Measurements from ENCODE around the gene KRTAP12-4.

Gene KRTAP12-4

GRCh38 chr21:44626262-44626661 lies 28.2 kb downstream of the KRTAP12-4 start:
- no peak overlapping the region for H3K4me3 ChIP-seq (replicated peaks; ENCODE audit: insufficient read depth, low read length)
- TF ChIP-seq POLR2AphosphoS5 (IDR thresholded peaks at IDR 0.05; ENCODE audit: low read depth) = no peak
- TF ChIP-seq GABPA (IDR thresholded peaks at IDR 0.05; ENCODE audit: low read depth) = no peak
- no peak for TF ChIP-seq REST (IDR thresholded peaks at IDR 0.05; ENCODE audit: insufficient replicate concordance, low read depth)
- no peak for TF ChIP-seq SPI1 (IDR thresholded peaks at IDR 0.05; ENCODE audit: borderline replicate concordance, low read depth)
- TF ChIP-seq, protein P1, sequence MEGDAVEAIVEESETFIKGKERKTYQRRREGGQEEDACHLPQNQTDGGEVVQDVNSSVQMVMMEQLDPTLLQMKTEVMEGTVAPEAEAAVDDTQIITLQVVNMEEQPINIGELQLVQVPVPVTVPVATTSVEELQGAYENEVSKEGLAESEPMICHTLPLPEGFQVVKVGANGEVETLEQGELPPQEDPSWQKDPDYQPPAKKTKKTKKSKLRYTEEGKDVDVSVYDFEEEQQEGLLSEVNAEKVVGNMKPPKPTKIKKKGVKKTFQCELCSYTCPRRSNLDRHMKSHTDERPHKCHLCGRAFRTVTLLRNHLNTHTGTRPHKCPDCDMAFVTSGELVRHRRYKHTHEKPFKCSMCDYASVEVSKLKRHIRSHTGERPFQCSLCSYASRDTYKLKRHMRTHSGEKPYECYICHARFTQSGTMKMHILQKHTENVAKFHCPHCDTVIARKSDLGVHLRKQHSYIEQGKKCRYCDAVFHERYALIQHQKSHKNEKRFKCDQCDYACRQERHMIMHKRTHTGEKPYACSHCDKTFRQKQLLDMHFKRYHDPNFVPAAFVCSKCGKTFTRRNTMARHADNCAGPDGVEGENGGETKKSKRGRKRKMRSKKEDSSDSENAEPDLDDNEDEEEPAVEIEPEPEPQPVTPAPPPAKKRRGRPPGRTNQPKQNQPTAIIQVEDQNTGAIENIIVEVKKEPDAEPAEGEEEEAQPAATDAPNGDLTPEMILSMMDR (IDR thresholded peaks at IDR 0.05; ENCODE audit: insufficient read depth, low read length) = no peak

DNA sequence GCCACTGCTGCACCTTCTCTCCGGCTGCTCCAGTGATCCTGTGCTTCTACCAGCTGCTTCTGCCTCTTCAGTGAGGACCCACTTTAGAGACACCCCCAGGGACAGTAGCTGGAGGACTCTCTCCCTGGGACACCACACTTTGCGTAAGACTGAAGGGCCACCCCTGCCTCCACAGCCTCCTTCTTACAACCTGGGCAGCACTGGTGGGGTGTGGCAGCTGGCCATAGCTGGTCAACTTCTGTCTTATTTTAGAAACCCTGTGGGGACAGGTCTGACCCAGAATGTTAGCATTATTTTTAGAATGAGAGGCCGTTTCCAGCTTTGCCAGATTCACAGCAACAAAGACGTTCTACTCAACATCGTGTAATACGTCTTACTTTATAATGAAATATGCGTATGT lies 28.7 kb downstream of the KRTAP12-4 start:
- TF ChIP-seq REST (IDR thresholded peaks at IDR 0.05; ENCODE audit: insufficient replicate concordance, low read depth) = no peak
- no peak for TF ChIP-seq GABPA (IDR thresholded peaks at IDR 0.05; ENCODE audit: low read depth)
- no peak for TF ChIP-seq POLR2AphosphoS5 (IDR thresholded peaks at IDR 0.05; ENCODE audit: low read depth)
- TF ChIP-seq SPI1 (IDR thresholded peaks at IDR 0.05; ENCODE audit: borderline replicate concordance, low read depth) = no peak
- TF ChIP-seq, protein P1 (IDR thresholded peaks at IDR 0.05; ENCODE audit: insufficient read depth, low read length) = no peak
- H3K27ac ChIP-seq (replicated peaks) = no peak overlapping the region
- no peak overlapping the region for H3K4me3 ChIP-seq (replicated peaks; ENCODE audit: insufficient read depth, low read length)
- DNase-seq (ENCODE audit: low read depth in 1 of 2, low spot score in 1 of 2) = no peak
- no peaks in the 10 kb centered on the region for H3K27me3 ChIP-seq (ENCODE audit: insufficient read depth, poor library complexity, severe bottlenecking)

More at GRCh38 chr21:44626262-44626661, 28.2 kb downstream of the KRTAP12-4 start:
- H3K27ac ChIP-seq (replicated peaks) = no peak overlapping the region
- no peaks in the 10 kb centered on the region for H3K27me3 ChIP-seq (ENCODE audit: insufficient read depth, poor library complexity, severe bottlenecking)
- no peak for DNase-seq (ENCODE audit: low read depth in 1 of 2, low spot score in 1 of 2)

DNA sequence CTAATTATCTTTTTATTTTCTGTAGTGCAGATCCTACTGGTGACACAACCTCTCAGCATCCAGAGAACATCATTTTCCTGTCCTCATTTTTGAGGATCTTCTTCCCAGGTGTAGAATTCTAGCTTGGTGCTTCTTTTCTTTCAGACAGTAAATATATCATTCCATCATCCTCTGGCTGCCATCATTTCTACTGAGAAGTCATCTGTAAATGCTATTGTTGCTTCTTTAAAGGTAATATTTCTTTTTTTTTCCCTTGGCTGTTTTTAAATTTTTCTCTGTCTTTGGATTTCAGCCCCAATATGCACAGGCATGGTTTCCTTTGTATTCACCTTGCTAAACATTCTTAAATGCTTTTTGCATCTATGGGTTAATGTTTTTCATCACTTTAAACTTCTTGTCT lies 30.9 kb downstream of the KRTAP12-4 start:
- Histone ChIP-seq H3K27me3 (ENCODE audit: insufficient read depth, poor library complexity, severe bottlenecking) (no peaks in the 10 kb centered on the region), H3K4me3 (replicated peaks; ENCODE audit: insufficient read depth, low read length) (no peak overlapping the region), H3K27ac (replicated peaks) (no peak overlapping the region)
- DNase-seq (ENCODE audit: low read depth in 1 of 2, low spot score in 1 of 2) = no peak
- TF ChIP-seq REST (IDR thresholded peaks at IDR 0.05; ENCODE audit: insufficient replicate concordance, low read depth) = no peak
- TF ChIP-seq POLR2AphosphoS5 (IDR thresholded peaks at IDR 0.05; ENCODE audit: low read depth) = no peak
- TF ChIP-seq SPI1 (IDR thresholded peaks at IDR 0.05; ENCODE audit: borderline replicate concordance, low read depth) = no peak
- TF ChIP-seq, protein P1 (IDR thresholded peaks at IDR 0.05; ENCODE audit: insufficient read depth, low read length) = no peak
- no peak for TF ChIP-seq GABPA (IDR thresholded peaks at IDR 0.05; ENCODE audit: low read depth)

All from HL-60 (cell line).